ENCODE results near the gene CFHR5.

Gene CFHR5

GRCh38 chr1:197042676-197043341 lies 65.5 kb downstream of the CFHR5 start:
- DNase-seq (ENCODE audit: low read depth), result no peak
- no peak for TF ChIP-seq CTCF (IDR thresholded peaks at IDR 0.05; ENCODE audit: control insufficient read depth, insufficient read depth, low read depth, low read length, missing control alignments)

GRCh38 chr1:197049100-197049499 lies 71.7 kb downstream of the CFHR5 start:
- H3K4me3 ChIP-seq (ENCODE audit: control insufficient read depth, low read depth, low read length), result no peak overlapping the region
- TF ChIP-seq CTCF (IDR thresholded peaks at IDR 0.05; ENCODE audit: control insufficient read depth, insufficient read depth, low read depth, low read length, missing control alignments), result no peak
- no peak for DNase-seq (ENCODE audit: low read depth)

More at GRCh38 chr1:197042676-197043341, 65.5 kb downstream of the CFHR5 start:
- no peak overlapping the region for H3K4me3 ChIP-seq (ENCODE audit: control insufficient read depth, low read depth, low read length)
